ENCODE results near the gene PAFAH2. TPM values are rescaled to one million over a fixed set of nuclear protein-coding genes. Genes with fewer than 3 reads are reported as not detected.

Gene PAFAH2
- total RNA-seq, 1 experiment from 2014 or later, result 12.4 TPM

GRCh38 chr1:26041978-26042377 is 44.1 kb upstream of the PAFAH2 start:
- no peak overlapping the region for H3K23ac ChIP-seq (ENCODE audit: insufficient read length, low read depth, low read length)
- H2AK5ac ChIP-seq (ENCODE audit: insufficient read length, low read length), result no peak overlapping the region
- no peak overlapping the region for H2BK15ac ChIP-seq (ENCODE audit: low read depth, low read length)
- peaks cover 10% of the 10 kb centered on the region for H3K23me2 ChIP-seq (ENCODE audit: insufficient read length, low read depth, low read length, poor library complexity, severe bottlenecking)
- no peaks in the 10 kb centered on the region for H3K79me2 ChIP-seq (ENCODE audit: insufficient read depth, low read length)
- no peak overlapping the region for H2AFZ ChIP-seq (ENCODE audit: low read length)
- H3K4me1 ChIP-seq (ENCODE audit: insufficient read depth, low read length), result no peaks in the 10 kb centered on the region
- no peak overlapping the region for H3K18ac ChIP-seq (ENCODE audit: insufficient read length, low read depth, low read length)
- Mint-ChIP-seq H3K27ac (no peak overlapping the region), H3K27me3 (ENCODE audit: low read depth) (peaks cover 94% of the 10 kb centered on the region), H3K4me1 (peaks cover 5 to 9% of the 10 kb centered on the region in 2 experiments; a peak in 3 of 4 replicates), H3K36me3 (ENCODE audit: insufficient read depth in 1 of 3, low read depth in 3 of 3) (no peaks in the 10 kb centered on the region), H3K9me3 (no peaks in the 10 kb centered on the region), H3K4me3 (no peak overlapping the region)
- H4K5ac ChIP-seq (ENCODE audit: insufficient read length, low read depth, low read length), result no peak overlapping the region
- no peak overlapping the region for H2BK20ac ChIP-seq (ENCODE audit: low read depth, low read length, poor library complexity, severe bottlenecking)
- no peak overlapping the region for H3K4ac ChIP-seq (ENCODE audit: low read depth, low read length)
- no peak overlapping the region for H3K4me2 ChIP-seq (ENCODE audit: insufficient read depth, insufficient read length, low read length)
- peaks cover 32% of the 10 kb centered on the region for H3K27me3 ChIP-seq (ENCODE audit: insufficient read depth, low read length)
- no CpG with 5 or more reads among the region's 4 CpGs for WGBS (ENCODE audit: extremely low coverage, insufficient read length, low lambda C conversion rate)
- H4K20me1 ChIP-seq (ENCODE audit: control insufficient read depth, insufficient read depth, insufficient read length), result peaks cover 4% of the 10 kb centered on the region
- no peak overlapping the region for H3K56ac ChIP-seq (ENCODE audit: insufficient read length, low read depth, low read length)
- no peaks in the 10 kb centered on the region for H3K9me3 ChIP-seq (ENCODE audit: control insufficient read depth, low read depth, low read length)
- no peaks in the 10 kb centered on the region for H3K79me1 ChIP-seq (ENCODE audit: insufficient read depth, low read depth, low read length, poor library complexity, severe bottlenecking)
- DNase-seq, result no peak
- H3K14ac ChIP-seq (ENCODE audit: insufficient read depth, low read length), result no peak overlapping the region
- H4K91ac ChIP-seq (ENCODE audit: insufficient read length, low read depth, low read length), result no peak overlapping the region
- no peak overlapping the region for H4K8ac ChIP-seq (replicated peaks; ENCODE audit: insufficient read length, low read depth, low read length)
- no peak overlapping the region for H3K27ac ChIP-seq (ENCODE audit: insufficient read length, low read depth, low read length)
- H2BK5ac ChIP-seq (ENCODE audit: insufficient read length, low read length), result no peak overlapping the region
- H3K9ac ChIP-seq (ENCODE audit: extremely low read depth, insufficient read length, low read length), result no peak overlapping the region
- H2BK12ac ChIP-seq (ENCODE audit: insufficient read length, low read depth, low read length), result no peak overlapping the region
- H2BK120ac ChIP-seq (ENCODE audit: low read depth, low read length, poor library complexity, severe bottlenecking), result no peak overlapping the region
- TF ChIP-seq CTCF (conservative IDR thresholded peaks at IDR 0.05), result no peak
- H3T11ph ChIP-seq (ENCODE audit: low read length), result no peak overlapping the region

Data from H9 (cell line).